ENCODE results near the gene HRK.

Gene HRK

GRCh38 chr12:116881325-116881876 is at the start of gene HRK:
HRK (minus strand) TSS chr12:116881441; CDS start chr12:116881307, 134 bp downstream.
- in situ Hi-C loops (cut with HindIII; ENCODE audit: low sequenced_read_pairs) = no loop called here

GRCh38 chr12:116929885-116930284 is 48.6 kb upstream of the HRK start:
- TF ChIP-seq CTCF (IDR thresholded peaks at IDR 0.05; ENCODE audit: low read depth, low read length) = no peak
- in situ Hi-C loops (cut with HindIII; ENCODE audit: low sequenced_read_pairs) = no loop called here
- no peak overlapping the region for H3K4me3 ChIP-seq (ENCODE audit: low read depth, low read length)
- no peak for DNase-seq (ENCODE audit: low read depth, low spot score)

More at GRCh38 chr12:116881325-116881876, at the start of gene HRK:
- no peak for TF ChIP-seq CTCF (IDR thresholded peaks at IDR 0.05; ENCODE audit: low read depth, low read length)
- no peak for DNase-seq (ENCODE audit: low read depth, low spot score)
- H3K4me3 ChIP-seq (ENCODE audit: low read depth, low read length) = no peak within 1 kb of the TSS

- no peak overlapping the region for H3K4me3 ChIP-seq (ENCODE audit: low read depth, low read length)
- DNase-seq (ENCODE audit: low read depth, low spot score) = no peak
- no peak for TF ChIP-seq CTCF (IDR thresholded peaks at IDR 0.05; ENCODE audit: low read depth, low read length)
- in situ Hi-C loops (cut with HindIII; ENCODE audit: low sequenced_read_pairs) = no loop called here
Measured at GRCh38 chr12:116928504-116928903, 47.3 kb upstream of the HRK start.

- in situ Hi-C loops (cut with HindIII; ENCODE audit: low sequenced_read_pairs) = no loop called here
- no peak for TF ChIP-seq CTCF (IDR thresholded peaks at IDR 0.05; ENCODE audit: low read depth, low read length)
- DNase-seq (ENCODE audit: low read depth, low spot score) = no peak
- H3K4me3 ChIP-seq (ENCODE audit: low read depth, low read length) = no peak overlapping the region
Measured at GRCh38 chr12:116927244-116927940, 46.2 kb upstream of the HRK start.

GRCh38 chr12:116926283-116927243 is 45.3 kb upstream of the HRK start:
- no peak overlapping the region for H3K4me3 ChIP-seq (ENCODE audit: low read depth, low read length)
- in situ Hi-C loops (cut with HindIII; ENCODE audit: low sequenced_read_pairs) = no loop called here
- DNase-seq (ENCODE audit: low read depth, low spot score) = no peak
- no peak for TF ChIP-seq CTCF (IDR thresholded peaks at IDR 0.05; ENCODE audit: low read depth, low read length)

Measured in astrocyte of the spinal cord (primary cell).